Fibroblast of lung (primary cell): Measurements from ENCODE around the gene NR1D2. TPM values are rescaled to one million over a fixed set of nuclear protein-coding genes. Genes with fewer than 3 reads are reported as not detected.

ENCODE experiments used
- DNase-seq, 2 donors: peaks; one replicate each; pipeline versions ENCODE4 v3.0.0 to v3.0.0-alpha.2; 2010; ENCODE audit warnings: low read depth in 2 of 2
- H2AFZ ChIP-seq: 2 replicates; pipeline ENCODE4 v1.5.1; 2012; ENCODE audit warnings: low read length, control low read depth, inconsistent platforms
- H3K27ac ChIP-seq: 2 replicates; pipeline ENCODE4 v1.5.1; 2011; ENCODE audit warnings: low read length, control low read depth; ENCODE audit not compliant: insufficient read depth
- H3K27me3 ChIP-seq: 2 replicates; pipeline ENCODE4 v1.5.1; 2011; ENCODE audit warnings: mild to moderate bottlenecking, low read length; ENCODE audit not compliant: control insufficient read depth, insufficient read depth
- H3K36me3 ChIP-seq: 2 replicates; pipeline ENCODE4 v1.5.1; 2011; ENCODE audit warnings: low read length; ENCODE audit not compliant: control insufficient read depth, insufficient read depth
- H3K4me1 ChIP-seq: 2 replicates; pipeline ENCODE4 v1.5.1; 2011; ENCODE audit warnings: low read length; ENCODE audit not compliant: control insufficient read depth, insufficient read depth; ENCODE audit errors: extremely low read depth
- H3K4me2 ChIP-seq: 2 replicates; pipeline ENCODE4 v1.5.1; 2011; ENCODE audit warnings: low read length, control low read depth; ENCODE audit not compliant: insufficient read depth; ENCODE audit errors: extremely low read depth
- H3K4me3 ChIP-seq, 4 experiments: fragments of 200-600 bp in 1 of 4; sonication (generic) in 1 of 4; replicated peaks in 1 of 4; 2 replicates each; pipeline ENCODE4 v1.5.1; 2011 to 2016; ENCODE audit warnings: low read length in 4 of 4, low read depth in 3 of 4, mild to moderate bottlenecking in 3 of 4, control low read depth in 2 of 4, inconsistent platforms in 1 of 4, mixed read lengths in 1 of 4; ENCODE audit not compliant: insufficient read depth in 1 of 4; ENCODE audit errors: control extremely low read depth in 1 of 4
- H3K79me2 ChIP-seq: 2 replicates; pipeline ENCODE4 v1.5.1; 2012; ENCODE audit warnings: mild to moderate bottlenecking, low read length, inconsistent platforms; ENCODE audit not compliant: control insufficient read depth, insufficient read depth
- H3K9ac ChIP-seq: 2 replicates; pipeline ENCODE4 v1.5.1; 2011; ENCODE audit warnings: mild to moderate bottlenecking, low read length, control low read depth; ENCODE audit not compliant: insufficient read depth
- H3K9me3 ChIP-seq: 2 replicates; pipeline ENCODE4 v1.5.1; 2012; ENCODE audit warnings: low read depth, low read length; ENCODE audit not compliant: control insufficient read depth, insufficient read depth
- H4K20me1 ChIP-seq: 2 replicates; pipeline ENCODE4 v1.5.1; 2011; ENCODE audit warnings: low read length; ENCODE audit not compliant: control insufficient read depth, insufficient read depth; ENCODE audit errors: extremely low read depth
- CTCF ChIP-seq, 2 donors: IDR thresholded peaks in 1 of 2; conservative IDR thresholded peaks in 1 of 2; 1 replicate in 1 of 2; 2 replicates in 1 of 2; pipeline ENCODE4 v1.5.1; 2011 to 2012; ENCODE audit warnings: low read length in 2 of 2, control low read depth in 1 of 2, inconsistent platforms in 1 of 2, low read depth in 1 of 2, mild to moderate bottlenecking in 1 of 2
- EZH2 ChIP-seq: IDR thresholded peaks from 2 replicates; pipeline ENCODE4 v1.5.1; 2012; ENCODE audit warnings: low read length, control low read depth, mild to moderate bottlenecking; ENCODE audit errors: missing control alignments
- polyA plus RNA-seq, 2 donors: library from polyadenylated mRNA; depleted of rRNA in 1 of 2; stranded (reverse) in 1 of 2; unstranded in 1 of 2; fragments of >200 nt; gene quantifications; 2 replicates each; pipeline ENCODE4 v1.2.1, GENCODE V29; 2011 to 2012; ENCODE audit warnings: missing spikeins in 1 of 2
- total RNA-seq: library from RNA; depleted of rRNA; stranded (reverse); fragments of >200 nt; gene quantifications from 2 replicates; pipeline ENCODE4 v1.2.1, GENCODE V29; 2014

NR1D2 gene
- total and polyA plus RNA-seq, 2 donors (not counting 1 experiment from before 2014, with no cell fraction given) = 41.5 to 85.2 TPM

DNA sequence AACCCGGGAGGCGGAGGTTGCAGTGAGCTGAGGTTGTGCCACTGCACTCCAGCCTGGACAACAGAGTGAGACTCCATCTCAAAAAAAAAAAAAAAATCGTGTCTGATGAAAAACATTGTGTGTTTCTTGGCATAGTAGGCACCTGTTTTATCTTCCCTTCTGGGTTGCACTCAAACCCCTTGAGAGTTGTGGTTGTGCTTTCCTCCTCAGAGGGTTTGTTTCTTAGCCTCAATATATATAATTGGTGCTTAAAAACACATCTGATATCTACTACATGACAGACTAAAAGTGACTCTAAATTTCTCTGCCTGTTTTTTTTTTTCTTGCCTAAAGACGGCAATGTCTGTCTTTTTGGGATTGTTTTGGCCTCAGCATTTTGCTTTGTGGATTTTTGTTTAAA lies 7.6 kb downstream of the NR1D2 start:
- Histone ChIP-seq H3K36me3 (no peaks in the 10 kb centered on the region), H3K9me3 (no peaks in the 10 kb centered on the region), H3K4me2 (no peak overlapping the region), H3K4me3 (no peak overlapping the region), H4K20me1 (peaks cover 2% of the 10 kb centered on the region), H3K27me3 (no peaks in the 10 kb centered on the region), H3K27ac (no peak overlapping the region), H3K79me2 (peaks cover 66% of the 10 kb centered on the region), H3K9ac (no peak overlapping the region), H2AFZ (no peak overlapping the region), H3K4me1 (peaks cover 14% of the 10 kb centered on the region)
- no peak for DNase-seq
- TF ChIP-seq EZH2 (no peak), CTCF (conservative IDR thresholded peaks at IDR 0.05 in 1 of 2, IDR thresholded peaks at IDR 0.05 in 1 of 2; ENCODE audit: low read depth in 1 of 2, low read length in 2 of 2) (no peak)

DNA sequence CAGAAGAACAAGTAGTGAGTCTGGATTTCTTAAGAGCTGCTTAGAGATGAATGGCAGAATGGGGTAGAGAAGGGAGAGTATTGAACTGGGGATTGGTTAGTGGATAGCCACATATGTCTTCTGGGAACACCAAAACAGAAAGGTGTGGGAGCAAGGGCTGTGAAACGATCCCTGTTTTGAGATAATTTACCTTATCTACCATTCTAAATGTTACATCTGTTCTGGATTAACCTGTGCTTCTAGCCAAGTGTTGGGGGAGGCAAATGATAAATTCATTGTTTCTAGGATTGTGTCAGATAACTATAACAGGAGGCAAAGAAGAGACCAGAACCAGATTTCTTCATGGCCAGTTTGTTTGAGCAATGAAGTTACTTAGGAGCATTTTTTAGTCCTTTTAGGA lies 8.4 kb downstream of the NR1D2 start:
- Histone ChIP-seq H3K27ac (no peak overlapping the region), H3K9me3 (no peaks in the 10 kb centered on the region)

GRCh38 chr3:23954144-23954543 lies 9.1 kb downstream of the NR1D2 start:
- H3K36me3 ChIP-seq = no peaks in the 10 kb centered on the region
- TF ChIP-seq EZH2 (no peak), CTCF (conservative IDR thresholded peaks at IDR 0.05 in 1 of 2, IDR thresholded peaks at IDR 0.05 in 1 of 2; ENCODE audit: low read depth in 1 of 2, low read length in 2 of 2) (no peak)
- DNase-seq = no peak
- H4K20me1 ChIP-seq = peaks cover 2% of the 10 kb centered on the region
- H3K4me2 ChIP-seq = no peak overlapping the region
- H3K9me3 ChIP-seq = no peaks in the 10 kb centered on the region
- no peak overlapping the region for H3K27ac ChIP-seq
- peaks cover 60% of the 10 kb centered on the region for H3K79me2 ChIP-seq
- H2AFZ ChIP-seq = no peak overlapping the region
- H3K4me3 ChIP-seq = no peak overlapping the region
- H3K27me3 ChIP-seq = no peaks in the 10 kb centered on the region
- no peak overlapping the region for H3K9ac ChIP-seq
- H3K4me1 ChIP-seq = peaks cover 22% of the 10 kb centered on the region

More for the DNA sequence above, 8.4 kb downstream of the NR1D2 start:
- Histone ChIP-seq H2AFZ (no peak overlapping the region), H3K9ac (no peak overlapping the region), H4K20me1 (peaks cover 2% of the 10 kb centered on the region), H3K4me3 (no peak overlapping the region), H3K4me1 (peaks cover 17% of the 10 kb centered on the region), H3K36me3 (no peaks in the 10 kb centered on the region), H3K27me3 (no peaks in the 10 kb centered on the region), H3K4me2 (no peak overlapping the region), H3K79me2 (peaks cover 64% of the 10 kb centered on the region)
- TF ChIP-seq CTCF (conservative IDR thresholded peaks at IDR 0.05 in 1 of 2, IDR thresholded peaks at IDR 0.05 in 1 of 2; ENCODE audit: low read depth in 1 of 2, low read length in 2 of 2) (no peak), EZH2 (no peak)
- no peak for DNase-seq
